ENCODE data around the gene CDK14.
"Not testable (repeated sequence)": the region's sequence is repeated elsewhere in the genome, so short reads cannot be mapped to it uniquely, and the experiment has no call there.

Gene CDK14

GRCh38 chr7:91135703-91136430 is 539.7 kb downstream of the CDK14 start:
- DNase-seq: no peak

GRCh38 chr7:91137153-91137787 is 541.1 kb downstream of the CDK14 start:
- DNase-seq: no peak

- DNase-seq: no peak
Observed at GRCh38 chr7:91137788-91138368, 541.8 kb downstream of the CDK14 start.

GRCh38 chr7:91140286-91140685 is 544.2 kb downstream of the CDK14 start:
- DNase-seq: no peak

- DNase-seq: no peak
Observed at GRCh38 chr7:91140982-91141381, 544.9 kb downstream of the CDK14 start.

- DNase-seq: no peak
Observed at GRCh38 chr7:91142743-91143142, 546.6 kb downstream of the CDK14 start.

GRCh38 chr7:91149341-91150246 is 553.5 kb downstream of the CDK14 start:
- DNase-seq: no peak

GRCh38 chr7:91151916-91152315 is 555.8 kb downstream of the CDK14 start:
- DNase-seq: no peak

- DNase-seq: no peak
Observed at GRCh38 chr7:91156316-91157185, 560.4 kb downstream of the CDK14 start.

- no peak for DNase-seq
Observed at GRCh38 chr7:91157579-91158320, 561.6 kb downstream of the CDK14 start.

- DNase-seq: no peak
Observed at GRCh38 chr7:91162436-91162835, 566.3 kb downstream of the CDK14 start.

- no peak for DNase-seq
Observed at GRCh38 chr7:91164506-91164905, 568.4 kb downstream of the CDK14 start.

- no peak for DNase-seq
Observed at GRCh38 chr7:91165006-91165845, 569.1 kb downstream of the CDK14 start.

- no peak for DNase-seq
Observed at GRCh38 chr7:91165846-91166230, 569.7 kb downstream of the CDK14 start.

GRCh38 chr7:91168871-91169829 is 573.0 kb downstream of the CDK14 start:
- no peak for DNase-seq

GRCh38 chr7:91169830-91170191 is 573.7 kb downstream of the CDK14 start:
- no peak for DNase-seq

GRCh38 chr7:91173265-91173664 is 577.1 kb downstream of the CDK14 start:
- DNase-seq: not testable (repeated sequence)

- no peak for DNase-seq
Observed at GRCh38 chr7:91180746-91181145, 584.6 kb downstream of the CDK14 start.

GRCh38 chr7:91181949-91182348 is 585.8 kb downstream of the CDK14 start:
- DNase-seq: no peak

All from CD4-positive, alpha-beta T cell treated with Interleukin-12 subunit alpha and Interleukin-12 subunit beta, for 1 hour (primary cell).